Iris pigment epithelial cell (primary cell): Measurements from ENCODE around the gene MAP7D3.
"Not testable (repeated sequence)": the region's sequence is repeated elsewhere in the genome, so short reads cannot be mapped to it uniquely, and the experiment has no call there.

Source experiments
- DNase-seq: peaks from one replicate; pipeline ENCODE4 v3.0.0-alpha.2; 2011; ENCODE audit warnings: low read depth

The MAP7D3 gene

DNA sequence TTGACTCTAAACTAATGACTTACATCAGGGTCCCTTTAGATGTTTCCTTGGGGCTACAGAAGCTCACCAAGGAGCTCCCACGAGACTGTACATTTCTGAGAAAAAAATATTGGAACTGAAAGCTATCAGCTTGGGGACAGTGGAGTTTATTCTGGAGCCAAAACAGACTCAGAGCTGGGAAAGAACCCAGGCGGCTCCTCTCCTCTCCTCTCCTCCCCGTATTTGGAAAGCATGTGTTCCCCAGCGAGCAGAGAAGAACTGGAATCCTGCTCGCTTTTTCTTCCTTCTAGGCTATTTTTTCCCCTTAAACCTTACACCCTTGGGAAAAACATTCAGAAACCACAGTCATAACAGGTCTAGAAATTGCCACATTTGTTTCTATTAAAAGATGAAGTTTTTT is 4.3 kb upstream of the MAP7D3 start:
- DNase-seq = no peak

DNA sequence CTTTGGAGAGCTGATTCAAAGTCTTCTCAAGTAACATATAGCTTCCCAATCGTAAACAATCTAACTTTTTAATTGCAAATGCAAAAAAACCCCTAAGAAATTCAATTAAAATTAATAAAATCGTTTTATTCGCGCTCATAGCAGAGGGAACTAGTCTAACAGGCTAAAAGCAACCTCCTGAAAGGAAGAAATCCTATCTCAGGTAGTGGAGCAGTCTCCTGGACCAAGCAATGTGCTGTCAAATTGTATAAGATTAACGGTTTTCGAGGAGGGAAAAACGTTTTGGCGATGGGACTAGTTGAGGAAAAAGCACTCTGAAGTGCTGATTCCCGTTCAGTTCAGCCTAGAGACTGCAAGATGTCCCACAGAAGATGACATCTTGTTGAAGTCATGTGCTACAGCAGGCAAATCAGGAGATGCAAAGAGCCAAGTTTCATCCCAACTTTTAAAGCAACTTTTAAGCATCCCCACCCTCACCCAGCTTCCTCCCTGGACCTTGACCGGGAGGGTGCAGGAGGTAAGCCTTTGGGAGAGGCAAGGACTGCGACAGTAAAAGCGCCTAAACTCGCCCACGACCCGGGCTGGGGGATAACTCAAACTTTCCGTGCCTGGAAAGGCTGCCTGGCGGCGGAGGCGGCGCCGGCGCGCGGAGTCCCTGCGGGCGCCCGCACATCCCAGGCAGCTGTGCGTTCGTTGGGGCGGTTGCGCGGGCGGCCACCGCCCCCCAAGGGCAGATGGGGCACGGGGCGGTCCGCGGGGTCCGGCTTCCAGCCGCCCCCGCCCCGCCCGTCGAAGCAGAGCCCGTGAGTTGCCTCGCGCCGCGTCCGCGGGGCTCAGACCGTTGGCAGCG is 784 bp downstream of the MAP7D3 start:
- DNase-seq = peak; percentile 40

GRCh38 chrX:136246201-136246600 is 5.0 kb downstream of the MAP7D3 start:
- no peak for DNase-seq

- DNase-seq = not testable (repeated sequence)
Observed at GRCh38 chrX:136237849-136238248, 13.4 kb downstream of the MAP7D3 start.

DNA sequence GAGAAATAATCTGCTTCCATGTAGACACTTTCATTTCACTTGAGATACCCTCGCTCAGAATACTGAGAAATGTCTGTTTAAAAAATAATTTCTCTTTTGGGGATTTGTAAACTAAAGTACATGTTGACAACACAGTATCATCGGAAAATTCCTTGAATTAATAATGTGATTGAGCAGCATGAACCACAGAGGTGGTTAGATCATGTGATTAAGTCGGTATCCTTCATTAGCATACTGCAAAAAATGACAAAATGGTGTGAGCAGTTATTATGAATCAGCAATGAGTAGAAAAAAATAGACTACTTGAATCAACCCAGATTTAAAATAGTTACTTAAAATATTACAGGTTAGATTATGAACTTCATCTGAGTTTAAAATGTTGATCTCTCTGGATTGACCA is 14.1 kb downstream of the MAP7D3 start:
- DNase-seq = no peak

GRCh38 chrX:136228839-136229207 is 22.4 kb downstream of the MAP7D3 start:
- no peak for DNase-seq

- peak; percentile 51 for DNase-seq
Observed at GRCh38 chrX:136227948-136228838, 23.0 kb downstream of the MAP7D3 start.

- DNase-seq = no peak
Observed at GRCh38 chrX:136227074-136227473, 24.1 kb downstream of the MAP7D3 start.

- DNase-seq = no peak
Observed at GRCh38 chrX:136221851-136222513, 29.2 kb downstream of the MAP7D3 start.

GRCh38 chrX:136220951-136221350 is 30.2 kb downstream of the MAP7D3 start:
- DNase-seq = no peak

DNA sequence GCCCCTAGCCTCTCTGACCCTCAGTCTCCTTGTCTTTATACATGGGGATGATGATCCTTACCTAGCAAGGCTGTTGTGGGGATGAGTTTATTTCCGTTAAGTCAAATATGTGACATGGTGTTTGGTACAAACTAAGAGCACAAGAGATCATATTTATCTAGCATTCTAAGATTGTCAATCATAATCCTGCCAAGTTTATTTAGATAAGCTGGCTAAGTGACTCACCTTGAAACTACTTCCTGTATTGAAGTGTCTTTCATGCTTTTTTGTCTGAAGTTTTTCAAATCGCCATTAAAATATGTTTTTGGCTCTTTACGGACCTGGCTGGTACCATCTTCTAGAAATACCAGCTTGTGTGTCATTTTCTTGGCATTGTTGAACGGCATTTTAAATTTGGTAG is 30.7 kb downstream of the MAP7D3 start:
- DNase-seq = peak; percentile 52

DNA sequence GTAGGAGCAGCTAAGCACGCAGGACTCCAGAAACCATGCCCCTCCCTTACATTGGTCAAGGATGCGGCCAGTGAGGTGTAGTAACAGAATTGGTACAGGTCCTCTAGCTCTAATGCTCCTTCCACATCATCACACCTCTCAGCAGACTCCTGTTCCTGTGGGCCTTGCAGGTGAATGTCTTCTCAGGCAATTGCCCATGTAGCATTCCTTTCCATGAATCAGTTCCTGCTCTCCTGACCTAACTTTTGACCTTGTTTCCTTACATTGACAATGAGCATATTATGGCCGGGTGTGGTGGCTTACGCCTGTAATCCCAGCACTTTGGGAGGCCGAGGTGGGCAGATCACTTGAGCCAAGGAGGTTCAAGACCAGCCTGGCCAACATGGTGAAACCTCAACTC is 31.3 kb downstream of the MAP7D3 start:
- no peak for DNase-seq

- peak; percentile 38 for DNase-seq
Observed at GRCh38 chrX:136215559-136215958, 35.6 kb downstream of the MAP7D3 start.

DNA sequence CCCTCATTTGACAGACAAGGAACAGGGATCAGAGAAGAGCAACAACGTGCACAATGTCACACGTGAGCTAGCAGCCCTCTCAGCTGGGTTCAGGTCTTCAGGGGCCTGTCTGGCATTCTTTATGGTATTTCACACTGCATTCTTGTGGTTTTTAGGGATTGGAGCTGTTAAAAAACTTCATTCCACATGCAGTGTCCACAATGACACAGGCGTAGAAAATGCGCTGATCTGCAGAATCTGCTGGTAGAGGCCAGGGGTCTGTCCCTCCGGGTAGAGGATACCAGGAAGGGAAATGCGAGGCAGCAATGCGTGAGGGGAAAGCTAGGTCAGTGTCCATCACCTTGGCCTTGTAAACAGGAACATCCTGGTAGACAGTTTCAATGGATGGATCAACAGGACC is 36.6 kb downstream of the MAP7D3 start:
- DNase-seq = peak; percentile 89

- DNase-seq = no peak
Observed at GRCh38 chrX:136212557-136213111, 38.6 kb downstream of the MAP7D3 start.

DNA sequence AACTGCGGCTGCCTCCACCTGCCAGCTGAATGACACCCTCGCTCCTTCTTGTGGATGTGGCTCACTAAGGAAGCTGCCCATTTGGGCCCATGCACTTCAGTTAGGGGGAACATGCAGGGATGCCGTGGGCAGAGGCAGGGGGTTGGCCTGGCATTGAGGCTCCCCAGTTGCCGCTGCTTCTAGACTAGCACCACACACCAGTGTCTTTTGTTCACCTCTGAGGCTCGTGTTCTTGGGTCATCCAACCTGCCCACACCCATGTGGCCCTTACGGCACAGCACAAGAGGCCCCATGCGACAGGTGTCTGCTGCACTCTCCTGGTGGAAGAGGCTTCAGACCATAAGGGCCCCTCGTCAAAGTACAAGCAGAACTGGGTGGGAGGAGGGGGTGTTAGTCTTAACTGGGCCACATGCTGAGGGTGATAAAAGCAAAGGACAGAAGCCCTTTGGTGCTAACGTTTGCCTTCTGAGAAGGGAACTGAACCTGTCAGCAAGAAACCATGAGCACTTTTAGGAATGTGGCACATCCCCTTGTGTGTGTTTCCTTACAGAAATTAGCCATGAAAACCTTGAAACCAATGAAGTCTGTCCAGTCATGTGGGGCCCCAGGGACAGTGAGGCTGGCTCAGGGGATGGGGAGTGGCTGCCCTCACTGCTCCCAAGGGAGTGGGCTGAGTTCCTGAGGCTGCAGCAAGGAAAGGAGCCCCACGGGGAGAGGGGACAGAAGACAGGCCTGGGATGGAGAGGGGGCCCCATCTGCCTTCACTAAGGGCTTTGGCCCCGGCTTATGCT is 39.2 kb downstream of the MAP7D3 start:
- no peak for DNase-seq

- peak; percentile 28 for DNase-seq
Observed at GRCh38 chrX:136210806-136211205, 40.4 kb downstream of the MAP7D3 start.

GRCh38 chrX:136210243-136210642 is 41.0 kb downstream of the MAP7D3 start:
- DNase-seq = no peak

- DNase-seq = no peak
Observed at GRCh38 chrX:136209751-136210150, 41.4 kb downstream of the MAP7D3 start.

- peak; percentile 66 for DNase-seq
Observed at GRCh38 chrX:136209016-136209738, 42.0 kb downstream of the MAP7D3 start.

DNA sequence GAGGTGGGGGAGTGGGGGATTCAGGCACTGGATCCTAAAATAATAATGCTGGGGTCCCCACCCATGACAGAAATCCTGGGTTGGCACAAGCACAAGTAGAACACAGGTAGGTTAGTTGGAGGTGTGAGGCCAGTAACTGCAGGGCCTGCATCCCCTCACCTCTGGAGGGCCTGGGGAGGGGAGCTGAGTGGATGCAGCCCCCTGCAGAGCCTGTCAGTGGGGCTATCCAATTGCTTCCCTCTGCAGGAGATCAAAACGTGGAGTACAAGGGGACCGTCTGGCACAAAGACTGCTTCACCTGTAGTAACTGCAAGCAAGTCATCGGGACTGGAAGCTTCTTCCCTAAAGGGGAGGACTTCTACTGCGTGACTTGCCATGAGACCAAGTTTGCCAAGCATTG is 43.7 kb downstream of the MAP7D3 start:
- DNase-seq = no peak
